Stimulated activated naive CD8-positive, alpha-beta T cell treated with anti-CD3 and anti-CD28 coated beads, Interleukin-15, Interleukin-2, amounts not matched to agents 100 U/mL and 50 U/mL, for 24 hours (primary cell): ENCODE data around the gene HAUS2.
"Not testable (repeated sequence)": the region's sequence is repeated elsewhere in the genome, so short reads cannot be mapped to it uniquely, and the experiment has no call there.

Source experiments
- ATAC-seq: fragments of 150-1000 bp; cut with Tn5 transposase; one replicate; pipeline ENCODE4 v1.10.0; 2021
- DNase-seq: peaks from one replicate; pipeline ENCODE4 v3.0.0; 2021

The HAUS2 gene

DNA sequence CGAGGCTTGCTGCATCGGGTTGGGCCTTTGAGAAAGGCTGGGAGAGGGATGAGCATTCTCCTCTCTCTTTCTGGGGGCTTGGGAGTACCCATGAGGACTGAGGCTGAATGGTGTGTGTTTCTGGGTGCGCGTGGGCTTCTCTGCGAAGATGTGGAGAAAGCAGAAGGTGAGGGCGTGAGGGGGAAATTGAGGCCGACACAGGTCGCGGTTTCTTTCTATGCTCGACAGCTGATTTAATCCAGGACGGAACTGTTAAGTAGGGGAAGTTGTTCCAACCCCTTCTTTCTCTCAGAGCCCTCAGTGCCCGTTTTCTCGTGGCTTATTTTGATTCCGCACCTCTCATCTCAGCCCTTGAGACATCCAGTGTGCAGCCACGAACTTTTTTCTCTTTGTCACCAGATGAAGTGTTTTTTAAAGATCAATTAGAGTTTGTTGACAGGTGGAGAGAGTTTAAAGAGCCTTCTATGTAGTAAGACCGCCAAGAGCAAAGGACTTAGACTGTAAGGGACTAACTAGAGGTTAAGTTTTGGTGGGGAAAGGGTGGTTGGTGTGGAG lies 27.5 kb downstream of the HAUS2 start:
- no peak for DNase-seq
- ATAC-seq: no peak

DNA sequence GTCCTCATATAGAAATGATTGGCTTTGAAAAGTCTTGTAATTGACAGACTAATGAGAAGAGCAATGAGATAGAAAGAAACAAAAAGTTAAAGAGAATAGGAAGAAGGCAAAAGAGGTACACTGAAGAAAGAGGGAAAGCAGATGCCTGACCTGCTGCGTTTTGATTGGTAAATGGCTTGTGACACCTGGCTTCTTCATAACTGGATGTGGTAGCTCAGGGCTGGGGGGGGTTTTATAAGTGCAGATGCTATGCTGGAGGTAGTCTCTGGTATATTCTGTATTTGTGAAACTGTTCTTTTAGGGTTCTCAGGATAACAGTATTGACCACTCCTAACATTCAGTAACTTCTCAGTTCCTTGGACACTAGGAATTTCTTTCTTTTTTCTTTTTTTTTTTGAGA lies 28.1 kb downstream of the HAUS2 start:
- DNase-seq: no peak
- no peak for ATAC-seq

DNA sequence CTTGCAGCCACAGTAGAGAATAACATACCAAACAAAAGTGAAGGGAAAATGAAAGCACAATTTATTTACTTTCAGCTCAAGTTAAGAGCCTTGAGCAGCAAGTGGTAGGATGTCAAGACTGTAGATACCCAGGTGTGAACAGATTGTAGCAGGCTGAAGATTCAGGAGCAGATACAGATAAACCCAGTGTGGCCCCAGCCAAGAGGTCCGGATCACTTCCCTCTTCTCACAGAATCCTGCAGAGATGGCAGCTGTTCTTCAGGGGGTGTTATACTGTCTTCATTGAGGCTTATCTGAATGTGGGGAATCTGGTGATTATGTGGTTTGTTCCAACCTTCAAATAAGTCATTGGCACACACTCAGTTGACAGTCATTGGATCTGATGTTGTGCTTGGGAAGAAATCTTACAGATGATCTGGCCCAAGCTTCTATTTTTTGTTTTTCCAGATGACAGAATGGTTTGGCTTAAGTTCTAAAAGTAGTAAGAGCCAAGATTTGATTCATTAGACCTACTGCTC lies 28.9 kb downstream of the HAUS2 start:
- DNase-seq: no peak
- no peak for ATAC-seq

DNA sequence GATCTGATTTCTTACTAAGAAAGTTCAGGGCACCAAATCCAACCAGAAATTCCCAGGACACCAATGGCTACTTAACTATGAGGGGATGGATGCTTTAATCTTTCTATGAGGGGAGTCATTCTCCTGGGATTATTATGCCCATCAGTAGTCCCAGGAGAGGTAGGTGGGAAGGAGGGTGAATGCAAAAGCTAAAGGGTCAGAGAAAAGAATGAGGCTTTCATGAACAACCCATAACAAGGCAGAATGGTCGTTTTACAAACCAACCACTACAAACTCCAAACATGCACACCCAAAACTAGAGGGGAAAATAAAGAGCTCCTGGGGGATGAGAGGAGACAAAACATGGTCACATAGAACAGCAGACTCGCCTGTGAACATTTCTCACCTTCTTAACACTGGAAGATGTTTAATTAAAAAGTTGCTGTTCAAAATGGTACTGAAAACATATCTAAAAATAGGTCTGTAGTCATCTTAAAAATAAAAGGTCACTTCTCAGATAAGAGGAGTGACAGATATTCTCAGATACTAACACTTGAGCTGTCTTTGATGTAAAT lies 30.4 kb downstream of the HAUS2 start:
- ATAC-seq (no peak), DNase-seq (no peak)

DNA sequence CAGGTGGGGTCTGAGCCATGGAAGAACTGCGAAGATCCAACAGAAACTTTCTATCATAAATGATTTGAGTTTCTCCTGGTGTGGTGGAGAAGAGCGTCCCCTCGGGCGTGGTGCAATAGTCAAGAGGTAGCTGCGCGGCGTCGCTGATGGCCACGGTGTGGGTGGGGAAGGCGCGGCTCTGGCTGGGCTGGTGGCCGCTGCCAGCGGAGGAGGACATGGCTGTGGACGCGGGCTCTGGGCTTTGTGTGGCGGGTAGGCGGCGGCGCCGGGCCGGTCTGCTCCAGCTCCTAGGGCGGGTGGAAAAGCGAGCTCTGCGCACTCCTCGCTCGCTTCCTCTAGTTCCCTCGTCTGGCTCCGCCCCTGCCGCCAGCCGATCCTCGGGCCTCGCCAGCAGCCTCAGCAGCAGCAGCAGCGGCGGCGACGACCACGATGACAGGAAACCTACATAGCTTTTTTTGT lies 32.7 kb downstream of the HAUS2 start:
- peak; percentile 83 for DNase-seq

DNA sequence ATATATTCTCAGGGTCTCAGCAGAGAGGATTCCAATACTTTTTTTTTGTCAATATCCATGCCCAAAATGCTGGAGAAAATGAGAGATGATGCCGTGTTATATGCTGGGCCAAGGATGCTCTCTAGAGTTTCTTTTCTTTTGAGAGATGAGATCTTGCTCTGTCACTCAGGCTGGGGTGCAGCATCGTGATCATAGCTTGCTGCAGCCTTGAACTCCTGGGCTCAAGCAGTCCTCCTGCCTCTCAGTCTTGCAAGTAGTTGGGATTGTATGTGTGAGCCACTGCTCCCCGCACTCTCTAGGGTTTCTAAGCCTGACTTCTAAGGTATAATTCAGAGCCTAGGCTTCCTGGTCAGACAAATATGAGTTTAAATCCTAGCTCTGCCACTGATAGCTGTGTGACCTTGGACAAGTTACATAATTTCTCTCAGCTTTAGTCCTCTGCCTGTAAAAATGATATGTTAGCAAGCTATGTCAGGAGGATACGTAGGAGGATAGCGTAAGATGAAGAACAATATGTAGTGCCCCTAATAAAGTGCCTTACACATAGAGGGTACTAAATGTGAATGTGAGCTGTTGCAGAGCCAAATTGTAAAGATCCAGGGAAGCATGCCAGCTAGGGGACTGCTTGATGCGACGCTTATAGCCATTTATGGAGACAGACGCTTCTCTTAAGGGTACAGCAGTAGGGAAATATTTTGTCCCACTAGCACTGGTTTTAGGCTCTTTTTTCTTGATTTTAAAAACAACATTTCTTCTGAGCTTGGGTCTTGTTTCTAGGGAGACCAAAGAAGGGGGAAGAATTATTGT lies 34.1 kb downstream of the HAUS2 start:
- ATAC-seq (no peak), DNase-seq (no peak)

More for the DNA sequence above, 32.7 kb downstream of the HAUS2 start:
- ATAC-seq: peak; percentile 100

DNA sequence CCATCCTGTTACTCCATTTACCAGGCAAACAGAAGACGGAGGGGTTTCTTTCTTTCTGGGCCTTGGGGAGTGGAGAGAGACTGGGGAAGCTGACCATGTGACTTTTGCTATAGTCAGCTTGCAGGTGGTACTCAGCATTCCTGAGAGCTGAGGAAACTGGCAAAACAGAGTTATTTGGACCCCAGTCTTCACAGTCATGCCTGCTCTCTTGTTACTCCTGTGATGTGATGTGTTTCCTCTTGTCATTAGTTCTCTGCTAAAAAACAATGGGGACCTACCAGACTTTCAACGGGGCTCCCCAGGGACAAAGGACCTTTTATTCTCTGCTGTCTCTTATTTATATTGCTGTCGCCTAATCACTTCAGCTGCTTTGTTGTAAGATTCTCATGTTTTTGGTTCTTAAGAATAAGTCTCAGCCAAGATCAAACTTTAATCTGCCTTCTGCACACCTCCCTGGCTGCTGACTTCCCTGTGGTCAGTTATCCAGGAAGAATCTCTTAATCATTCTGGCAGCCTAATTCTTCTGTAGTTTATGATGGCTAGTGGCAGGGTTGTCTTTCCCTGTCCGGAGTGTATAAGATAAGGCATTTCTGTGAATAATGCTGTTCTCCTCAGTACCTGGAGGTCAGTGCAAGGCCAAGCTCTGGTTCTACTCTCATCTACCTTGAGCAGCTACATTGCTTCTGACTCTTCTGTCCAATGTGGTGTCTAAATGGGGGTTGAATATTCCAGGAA lies 35.6 kb downstream of the HAUS2 start:
- no peak for DNase-seq
- no peak for ATAC-seq

DNA sequence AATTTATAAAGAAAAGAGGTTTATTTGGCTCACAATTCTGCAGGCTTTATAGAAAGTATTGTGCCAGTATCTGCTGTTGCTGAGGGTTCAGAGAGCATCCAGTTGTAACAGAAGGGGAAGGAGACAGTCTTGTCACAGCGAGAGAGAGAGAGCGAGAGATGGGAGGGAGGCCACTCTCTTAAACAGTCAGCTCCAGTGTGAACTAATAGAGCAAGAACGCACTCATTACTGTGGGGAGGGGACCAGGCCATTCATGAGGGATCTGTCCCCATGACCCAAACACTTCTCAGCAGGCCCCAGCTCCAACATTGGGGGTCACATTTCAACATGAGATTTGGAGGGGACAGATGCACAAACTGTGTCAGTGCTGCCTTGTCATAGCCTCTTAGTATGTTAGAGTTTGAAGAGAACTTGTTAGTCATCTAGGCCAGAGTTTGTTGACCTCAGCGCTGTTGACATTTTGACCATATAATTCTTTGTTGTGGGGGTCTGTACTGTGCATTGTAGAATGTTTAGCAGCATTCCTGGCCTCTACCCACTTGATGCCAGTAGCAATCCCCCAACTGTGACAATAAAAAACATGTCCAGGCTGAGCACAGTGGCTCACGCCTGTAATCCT lies 42.1 kb downstream of the HAUS2 start:
- ATAC-seq (no peak), DNase-seq (no peak)

DNA sequence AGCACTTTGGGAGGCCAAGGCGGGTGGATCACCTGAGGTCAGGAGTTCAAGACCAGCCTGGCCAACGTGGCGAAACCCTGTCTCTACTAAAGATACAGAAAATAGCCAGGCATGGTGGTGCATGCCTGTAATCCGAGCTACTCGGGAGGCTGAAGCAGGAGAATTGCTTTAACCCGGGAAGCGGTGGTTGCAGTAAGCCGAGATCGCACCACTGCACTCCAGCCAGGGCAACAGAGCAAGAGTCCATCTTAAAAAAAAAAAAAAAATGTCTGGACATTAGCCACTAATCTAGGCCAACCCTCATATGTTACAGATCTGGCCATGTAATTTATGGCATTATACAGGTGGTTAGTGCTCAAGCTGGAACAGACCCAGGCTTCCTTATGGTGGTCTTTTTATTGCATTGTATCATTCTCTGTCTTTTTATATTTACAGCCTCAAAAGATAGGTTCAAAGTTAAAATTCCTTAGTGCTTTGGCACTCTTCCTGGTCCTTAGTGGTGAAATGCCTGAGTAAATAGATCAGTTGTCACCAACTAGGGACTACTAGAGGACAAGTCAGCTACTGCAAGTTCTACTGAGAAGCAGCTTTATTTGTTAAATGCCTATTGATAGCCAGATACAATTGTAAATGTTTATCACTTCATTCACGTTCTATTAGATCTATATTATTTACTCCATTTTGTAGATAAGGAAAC lies 42.7 kb downstream of the HAUS2 start:
- no peak for ATAC-seq

DNA sequence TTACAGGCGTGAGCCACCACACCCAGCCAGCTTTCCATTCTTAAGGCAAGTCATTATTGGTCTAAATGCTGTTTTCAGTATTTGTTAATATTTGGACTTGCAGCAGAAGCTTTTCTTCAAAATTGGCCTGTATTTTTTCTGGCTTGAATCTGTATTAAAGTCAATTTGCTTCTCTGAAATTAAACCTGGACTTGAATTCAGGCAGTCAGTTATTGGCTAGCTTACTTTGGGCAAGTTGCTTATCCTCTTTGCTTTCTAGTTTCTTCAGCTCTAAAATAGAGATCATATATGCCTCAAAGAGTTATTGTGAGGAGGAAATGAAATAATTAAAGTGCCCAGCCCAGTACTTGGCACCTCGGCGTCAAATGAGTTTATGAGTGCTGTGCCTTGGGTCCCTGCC lies 44.1 kb downstream of the HAUS2 start:
- no peak for DNase-seq
- no peak for ATAC-seq

More for the DNA sequence above, 42.7 kb downstream of the HAUS2 start:
- DNase-seq: no peak

DNA sequence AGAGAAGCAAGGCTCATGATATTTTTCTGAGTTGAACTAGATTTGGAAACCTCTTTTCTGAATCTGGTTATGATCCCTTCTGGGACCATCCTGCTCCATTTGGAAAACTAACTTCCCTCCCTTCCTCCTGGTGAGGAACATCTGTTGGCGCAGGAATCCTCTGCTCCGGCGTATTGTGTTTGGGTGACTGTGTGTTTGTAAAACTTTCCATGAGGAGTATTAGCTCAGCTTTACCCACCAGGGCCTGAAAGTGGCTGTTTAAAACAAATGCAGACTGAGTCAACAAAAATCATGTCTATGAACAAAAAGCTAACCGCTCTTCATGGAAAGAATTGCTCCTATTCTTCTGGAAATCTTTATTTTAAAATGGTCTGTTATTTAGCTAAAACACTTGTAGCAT lies 44.5 kb downstream of the HAUS2 start:
- ATAC-seq: no peak
- no peak for DNase-seq

DNA sequence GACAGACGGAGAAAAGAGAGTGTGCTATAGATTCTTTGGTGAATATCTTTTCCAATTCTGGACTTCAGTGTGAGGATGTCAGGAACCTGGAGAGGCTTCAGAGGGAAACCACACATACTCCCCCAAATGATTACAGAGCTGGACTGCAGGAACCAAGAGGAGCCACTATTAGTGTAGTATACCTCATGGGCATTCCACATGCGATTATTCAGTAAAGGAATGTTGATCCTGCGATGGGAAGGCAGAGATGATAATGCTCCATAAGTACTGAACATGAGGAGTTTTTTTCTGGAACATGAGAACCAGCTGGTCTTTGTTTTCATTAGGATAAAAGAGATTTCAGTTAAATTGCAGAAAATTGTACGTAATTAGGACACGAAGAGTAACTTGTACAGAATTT lies 45.5 kb downstream of the HAUS2 start:
- no peak for DNase-seq
- ATAC-seq: no peak

DNA sequence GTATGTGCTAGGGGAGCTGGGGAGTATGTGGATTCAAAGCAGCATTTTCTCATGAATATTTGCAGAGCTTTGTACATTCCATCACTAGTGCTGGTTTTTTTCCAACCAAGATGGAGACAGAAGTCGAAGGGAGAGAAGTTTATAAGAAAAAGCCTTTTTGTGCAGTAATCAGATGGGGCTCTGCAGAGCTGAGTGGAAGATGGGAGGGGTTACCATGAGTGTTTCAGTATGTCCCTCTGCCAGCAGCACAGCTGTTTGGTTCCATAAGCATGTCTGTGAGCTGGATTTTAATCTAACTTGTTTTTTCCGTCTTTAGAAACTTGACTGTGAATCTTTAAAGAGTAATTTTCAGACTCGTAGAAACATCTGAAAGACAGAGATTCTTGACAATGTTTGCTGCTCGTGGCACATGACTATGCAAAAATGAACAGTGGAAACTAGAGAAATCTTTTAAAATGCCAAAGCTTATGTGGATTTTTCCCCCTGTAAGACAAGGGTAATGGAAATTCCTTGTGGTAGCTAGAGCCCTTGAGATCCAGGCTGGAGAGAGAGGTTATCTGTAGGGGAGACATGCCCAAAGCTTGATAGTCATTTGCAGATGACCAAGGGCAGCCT lies 47.1 kb downstream of the HAUS2 start:
- ATAC-seq: no peak
- DNase-seq: no peak

DNA sequence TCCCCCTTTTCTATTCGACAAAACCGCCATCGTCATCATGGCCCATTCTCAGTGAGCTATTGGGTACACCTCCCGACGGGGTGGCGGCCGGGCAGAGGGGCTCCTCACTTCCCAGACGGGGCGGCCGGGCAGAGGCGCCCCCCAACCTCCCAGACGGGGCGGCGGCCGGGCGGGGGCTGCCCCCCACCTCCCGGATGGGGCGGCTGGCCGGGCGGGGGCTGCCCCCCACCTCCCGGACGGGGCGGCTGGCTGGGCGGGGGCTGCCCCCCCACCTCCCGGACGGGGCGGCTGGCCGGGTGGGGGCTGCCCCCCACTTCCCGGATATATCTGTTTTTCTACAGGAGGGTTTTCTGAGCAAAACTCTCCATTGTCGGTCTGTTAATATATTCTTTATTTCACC lies 52.7 kb downstream of the HAUS2 start:
- ATAC-seq, DNase-seq: not testable (repeated sequence)

DNA sequence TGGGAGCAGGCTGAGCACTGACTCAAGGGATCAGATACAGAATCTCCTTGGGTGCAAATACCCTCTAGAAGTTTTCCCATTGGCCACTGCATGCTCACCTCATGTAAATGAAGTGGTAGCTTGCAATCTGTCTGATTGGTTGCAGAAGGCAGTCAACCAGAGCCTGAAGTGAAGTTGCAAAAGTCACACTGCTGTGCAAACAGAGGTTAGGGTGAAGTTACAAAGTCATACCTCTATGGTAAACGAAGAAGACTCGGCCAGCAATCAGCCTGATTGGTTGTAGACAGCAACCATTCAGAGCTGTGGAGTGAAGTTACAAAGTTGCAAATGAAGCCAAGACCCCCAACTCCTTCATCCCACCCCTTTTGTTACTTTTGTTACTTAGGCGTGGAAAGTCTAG lies 53.9 kb downstream of the HAUS2 start:
- ATAC-seq (no peak), DNase-seq (no peak)

DNA sequence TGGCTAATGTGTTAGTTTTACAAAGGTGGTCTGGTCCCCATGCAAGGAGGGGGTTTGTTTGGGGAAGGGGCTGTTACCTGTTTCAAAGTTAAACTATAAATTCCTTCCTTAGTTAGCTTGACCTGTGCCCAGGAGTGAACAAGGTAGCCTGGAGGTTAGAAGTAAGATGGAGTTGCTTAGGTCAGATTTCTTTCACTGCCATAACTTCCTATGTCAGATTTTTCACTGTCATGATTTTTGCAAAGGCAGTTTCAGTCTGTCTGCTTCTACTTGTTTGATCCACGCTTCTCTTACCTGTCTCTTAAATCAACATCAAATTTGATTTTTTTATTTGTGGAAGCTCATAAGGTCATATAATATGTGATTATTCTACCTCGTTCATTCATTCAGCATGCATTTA lies 55.3 kb downstream of the HAUS2 start:
- ATAC-seq (no peak), DNase-seq (no peak)

DNA sequence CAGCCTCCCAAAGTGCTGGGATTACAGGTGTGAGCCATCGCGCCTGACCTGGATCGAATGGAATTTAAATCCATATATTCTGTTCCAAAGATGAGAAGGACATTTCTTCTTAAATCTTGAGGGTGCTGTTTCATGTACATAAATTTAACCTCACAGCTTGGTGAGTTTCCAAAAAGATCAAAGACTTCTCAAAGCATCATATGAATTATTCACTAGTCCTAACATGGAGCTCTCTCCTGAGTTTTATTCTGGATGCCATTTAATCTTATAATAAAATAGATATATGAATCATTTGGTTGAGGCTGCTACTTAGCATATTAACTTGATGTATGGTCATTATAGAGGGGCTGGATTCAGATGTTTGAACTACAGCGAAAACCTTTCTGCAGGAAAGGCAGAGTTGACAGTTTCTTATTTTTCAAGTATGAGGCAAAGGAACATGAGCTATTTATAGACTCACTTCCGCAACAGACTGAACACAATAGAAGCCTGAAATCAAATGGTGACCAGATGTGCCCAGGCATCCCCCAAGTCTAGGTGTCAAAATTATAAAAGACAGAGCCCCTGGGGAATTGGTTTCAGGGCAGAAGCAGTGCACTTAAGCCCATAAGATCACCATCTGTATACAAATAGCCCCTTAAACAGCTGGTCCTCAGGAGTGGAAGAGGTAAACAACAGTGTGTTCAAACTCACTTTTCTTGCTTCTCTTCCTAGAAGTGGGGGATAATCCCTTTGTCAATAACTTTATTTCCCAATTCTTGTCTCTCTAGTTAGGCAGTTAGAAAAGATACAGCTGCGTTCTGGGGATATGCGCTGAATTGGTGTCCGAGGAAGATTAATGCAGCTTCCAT lies 56.5 kb downstream of the HAUS2 start:
- ATAC-seq (no peak), DNase-seq (no peak)

DNA sequence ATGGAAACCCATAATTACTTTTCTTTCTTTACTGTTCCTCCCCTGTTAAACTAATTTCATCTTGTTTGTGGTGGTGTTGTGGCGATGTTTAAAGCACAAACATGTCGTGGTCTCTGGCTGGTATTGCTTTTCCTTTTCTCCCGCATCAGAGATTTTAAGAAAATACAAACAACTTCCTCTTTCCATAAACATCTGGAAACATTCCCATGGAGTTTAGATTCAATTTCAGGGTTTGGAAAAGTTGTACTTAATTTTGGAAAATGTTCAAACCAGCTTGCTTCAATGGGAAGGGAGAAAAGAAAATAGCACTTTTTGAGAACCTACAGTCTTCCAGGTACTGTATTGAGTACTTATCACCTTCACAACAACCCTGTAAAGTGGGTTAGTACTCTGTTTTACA lies 57.2 kb downstream of the HAUS2 start:
- ATAC-seq: no peak
- DNase-seq: no peak

DNA sequence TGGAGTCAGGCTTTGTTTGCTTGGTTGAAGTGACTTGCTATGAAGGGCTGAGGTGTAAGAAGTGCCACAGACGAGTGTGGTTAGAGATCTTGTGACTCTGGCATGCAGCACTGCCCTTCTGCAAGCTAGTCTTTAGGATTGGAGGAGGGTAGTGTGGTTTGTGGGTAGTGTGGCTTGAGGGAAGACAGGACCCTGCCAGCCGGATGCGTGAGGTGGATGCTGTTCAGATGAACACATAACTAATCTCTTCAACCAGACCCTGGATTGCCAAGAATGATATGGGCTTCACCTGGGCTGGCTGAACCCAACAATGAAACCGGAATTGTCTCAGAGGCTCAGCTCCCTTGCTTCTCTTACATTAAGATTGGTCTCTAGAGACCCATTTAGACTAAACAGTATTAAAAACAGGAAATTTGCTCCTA lies 59.5 kb downstream of the HAUS2 start:
- peak; percentile 64 for DNase-seq

More for the DNA sequence above, 59.5 kb downstream of the HAUS2 start:
- peak; percentile 82 for ATAC-seq
